Large intestine (tissue), 12 donors: ENCODE measurements around the gene ARG1. TPM values are rescaled to one million over a fixed set of nuclear protein-coding genes. Genes with fewer than 3 reads are reported as not detected.
"Not testable (repeated sequence)": the region's sequence is repeated elsewhere in the genome, so short reads cannot be mapped to it uniquely, and the experiment has no call there.

Experiments used
- DNase-seq, 2 donors: peaks; one replicate each; pipeline versions ENCODE4 v3.0.0 to v3.0.0-alpha.2; 2013
- H3K27ac ChIP-seq: one replicate; pipeline ENCODE4 v1.5.1; 2013; ENCODE audit warnings: low read length
- H3K27me3 ChIP-seq: 2 replicates; pipeline ENCODE4 v1.6.1; 2013; ENCODE audit warnings: low read length; ENCODE audit not compliant: control insufficient read depth, insufficient read depth
- H3K36me3 ChIP-seq: 2 replicates; pipeline ENCODE4 v1.6.1; 2013; ENCODE audit warnings: low read length; ENCODE audit not compliant: control insufficient read depth, insufficient read depth
- H3K4me1 ChIP-seq: one replicate; pipeline ENCODE4 v1.6.1; 2013; ENCODE audit warnings: low read length; ENCODE audit not compliant: control insufficient read depth, insufficient read depth
- H3K4me3 ChIP-seq: one replicate; pipeline ENCODE4 v1.5.1; 2013; ENCODE audit warnings: low read length
- H3K9me3 ChIP-seq: one replicate; pipeline ENCODE4 v1.6.1; 2013; ENCODE audit warnings: mild to moderate bottlenecking, low read depth, low read length, moderate library complexity; ENCODE audit not compliant: control insufficient read depth
- WGBS: methylation state at CpG from one replicate; pipeline ENCODE4 v1.1.5; 2013; ENCODE audit warnings: low lambda C conversion rate; ENCODE audit not compliant: insufficient coverage; 5-methylcytosine and 5-hydroxymethylcytosine counted together
- long read RNA-seq, 11 donors: transcript quantifications; one replicate each; lab custom pipeline, GENCODE V29; 2026
- polyA plus RNA-seq: library from polyadenylated mRNA; unstranded; fragments of 120-200 nt; gene quantifications from one replicate; pipeline ENCODE4 v1.2.1, GENCODE V29; 2013

The ARG1 gene
- polyA plus RNA-seq: 0.72 TPM
- long read RNA-seq, donor 1: 0 reads
- long read RNA-seq, donor 2: 0 reads
- long read RNA-seq, donor 3, partial matches to known transcripts: 25 of 25 reads
- long read RNA-seq, donor 3, other reads (novel, unspliced or antisense): 0 of 25 reads
- long read RNA-seq, donor 4: 0 reads
- long read RNA-seq, donor 5: 0 reads
- long read RNA-seq, donor 6: 0 reads
- long read RNA-seq, donor 7, partial matches to known transcripts: 0 of 2 reads
- long read RNA-seq, donor 7, other reads (novel, unspliced or antisense): 0 of 2 reads
- long read RNA-seq, donor 8: 0 reads
- long read RNA-seq, donor 9: 0 reads
- long read RNA-seq, donor 10, partial matches to known transcripts: 10 of 10 reads
- long read RNA-seq, donor 10, other reads (novel, unspliced or antisense): 0 of 10 reads
- long read RNA-seq, donor 11: 0 reads

DNA sequence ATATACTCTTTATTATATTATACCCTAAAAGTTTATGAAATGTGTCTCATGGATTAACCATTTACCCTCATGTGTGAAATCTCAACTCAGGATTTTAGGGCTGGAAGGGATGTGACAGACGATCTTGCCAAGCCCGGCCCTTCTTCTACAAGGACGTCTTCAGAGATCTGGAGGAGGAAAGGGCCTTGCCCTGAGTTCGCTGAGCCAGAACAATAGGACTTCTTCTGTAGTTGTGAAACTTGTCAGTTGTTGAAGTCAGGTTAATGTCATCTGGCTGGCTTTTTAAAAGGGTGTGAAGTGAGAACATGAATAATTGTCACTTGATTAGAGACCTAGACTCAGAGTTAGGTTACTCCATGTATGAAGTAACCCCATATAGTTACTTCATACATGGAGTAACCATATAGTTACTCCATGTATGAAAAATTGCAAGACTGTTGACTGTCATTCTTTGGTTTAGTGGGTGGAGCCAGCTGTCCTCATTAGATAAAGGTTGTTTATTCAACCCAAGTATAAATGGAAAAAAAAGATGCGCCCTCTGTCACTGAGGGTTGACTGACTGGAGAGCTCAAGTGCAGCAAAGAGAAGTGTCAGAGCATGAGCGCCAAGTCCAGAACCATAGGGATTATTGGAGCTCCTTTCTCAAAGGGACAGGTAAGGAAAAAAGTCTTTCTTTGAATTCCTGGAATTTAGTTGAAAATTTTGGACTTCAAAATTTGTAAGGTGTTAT, at the start of gene ARG1:
TSS of gene ARG1 (plus strand) at position 541 of the 730 bp plus-strand sequence. CDS start at position 598, 57 bp downstream.
- H3K9me3 ChIP-seq: no peaks in the 10 kb centered on the region
- H3K27ac ChIP-seq: no peak within 1 kb of the TSS
- WGBS: 86% methylated on average over 1 of the region's 6 CpGs

DNA sequence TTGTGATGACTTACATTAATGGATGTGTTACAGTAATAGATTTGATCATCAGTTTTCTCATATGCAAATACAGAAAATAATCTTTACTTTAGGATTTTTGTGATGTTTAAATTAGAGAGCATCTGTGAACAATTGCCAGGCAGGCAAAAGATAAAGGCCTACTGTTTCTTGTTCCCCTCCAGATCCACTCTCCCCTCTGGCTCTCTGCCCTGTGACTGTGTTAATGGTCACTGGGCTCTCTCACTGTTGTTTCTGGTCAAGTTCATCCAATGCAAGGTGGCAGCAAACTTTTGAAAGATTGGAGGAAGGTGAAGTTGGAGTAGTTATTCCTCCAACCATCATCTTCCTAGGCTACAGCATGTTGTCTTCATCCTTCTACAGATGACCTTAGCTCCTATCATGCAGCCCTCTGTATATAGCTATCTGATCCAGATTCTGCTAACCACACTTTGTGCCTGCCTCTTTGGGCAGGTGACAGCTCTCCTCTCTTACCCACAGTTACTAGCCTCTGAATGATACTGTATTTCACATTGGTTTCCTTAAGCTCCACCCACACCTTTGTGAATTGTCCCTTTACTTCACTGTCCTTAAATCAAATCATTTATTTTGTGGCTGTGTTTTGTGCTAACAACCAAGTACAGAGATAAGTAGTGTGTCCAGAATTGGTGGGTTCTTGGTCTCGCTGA, 48.9 kb upstream of the ARG1 start:
- Histone ChIP-seq H3K9me3 (no peaks in the 10 kb centered on the region), H3K4me3 (no peak overlapping the region), H3K4me1 (no peaks in the 10 kb centered on the region), H3K36me3 (no peaks in the 10 kb centered on the region), H3K27me3 (no peaks in the 10 kb centered on the region), H3K27ac (no peak overlapping the region)
- no peak for DNase-seq
- WGBS: no CpG with 5 or more reads among the region's 1 CpG

More for the DNA sequence above, at the start of gene ARG1:
- Histone ChIP-seq H3K27me3 (no peaks in the 10 kb centered on the region), H3K36me3 (peaks cover 9% of the 10 kb centered on the region), H3K4me1 (no peaks in the 10 kb centered on the region), H3K4me3 (no peak within 1 kb of the TSS)
- DNase-seq: no peak

DNA sequence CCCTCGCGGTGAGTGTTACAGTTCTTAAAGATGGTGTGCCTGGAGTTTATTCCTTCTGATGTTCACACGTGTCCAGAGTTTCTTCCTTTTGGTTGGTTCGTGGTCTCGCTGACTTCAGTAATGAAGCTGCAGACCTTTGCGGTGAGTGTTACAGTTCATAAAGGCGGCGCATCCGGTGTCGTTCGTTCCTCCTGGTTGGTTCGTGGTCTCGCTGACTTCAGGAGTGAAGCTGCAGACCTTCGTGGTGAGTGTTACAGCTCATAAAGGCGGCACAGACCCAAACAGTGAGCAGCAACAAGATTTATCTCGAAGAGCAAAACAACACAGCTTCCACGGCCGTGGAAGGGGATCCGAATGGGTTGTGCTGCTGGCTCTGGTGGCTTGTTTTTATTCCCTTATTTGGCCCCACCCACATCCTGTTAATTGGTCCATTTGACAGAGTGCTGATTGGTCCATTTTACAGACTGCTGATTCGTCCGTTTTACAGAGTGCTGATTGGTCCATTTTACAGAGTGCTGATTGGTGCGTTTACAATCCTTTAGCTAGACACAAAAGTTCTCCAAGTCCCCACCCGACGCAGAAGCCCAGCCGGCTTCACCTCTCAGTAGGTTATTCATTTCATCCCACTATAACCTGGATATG, 48.2 kb upstream of the ARG1 start:
- H3K27ac ChIP-seq: no peak overlapping the region
- DNase-seq: no peak
- H3K4me1 ChIP-seq: no peaks in the 10 kb centered on the region
- no peaks in the 10 kb centered on the region for H3K27me3 ChIP-seq
- no peaks in the 10 kb centered on the region for H3K9me3 ChIP-seq
- 96% methylated on average over 5 of the region's 25 CpGs for WGBS
- H3K4me3 ChIP-seq: no peak overlapping the region
- H3K36me3 ChIP-seq: no peaks in the 10 kb centered on the region

DNA sequence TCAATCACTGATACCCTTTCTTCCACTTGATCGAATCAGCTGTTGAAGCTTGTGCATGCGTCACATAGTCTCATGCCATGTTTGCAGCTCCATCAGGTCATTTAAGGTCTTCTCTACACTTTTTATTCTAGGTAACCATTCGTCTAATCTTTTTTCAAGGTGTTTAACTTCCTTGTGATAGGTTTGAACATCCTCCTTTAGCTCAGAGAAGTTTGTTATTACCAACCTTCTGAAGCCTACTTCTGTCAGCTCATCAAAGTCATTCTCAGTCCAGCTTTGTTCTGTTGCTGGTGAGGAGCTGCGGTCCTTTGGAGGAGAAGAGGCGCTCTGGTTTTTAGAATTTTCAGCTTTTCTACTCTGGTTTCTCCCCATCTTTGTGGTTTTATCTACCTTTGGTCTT, 42.1 kb upstream of the ARG1 start:
- H3K9me3 ChIP-seq, H3K4me3 ChIP-seq, DNase-seq, H3K27ac ChIP-seq, H3K4me1 ChIP-seq, H3K27me3 ChIP-seq, H3K36me3 ChIP-seq: not testable (repeated sequence)
- 89% methylated on average over 3 of the region's 5 CpGs for WGBS

DNA sequence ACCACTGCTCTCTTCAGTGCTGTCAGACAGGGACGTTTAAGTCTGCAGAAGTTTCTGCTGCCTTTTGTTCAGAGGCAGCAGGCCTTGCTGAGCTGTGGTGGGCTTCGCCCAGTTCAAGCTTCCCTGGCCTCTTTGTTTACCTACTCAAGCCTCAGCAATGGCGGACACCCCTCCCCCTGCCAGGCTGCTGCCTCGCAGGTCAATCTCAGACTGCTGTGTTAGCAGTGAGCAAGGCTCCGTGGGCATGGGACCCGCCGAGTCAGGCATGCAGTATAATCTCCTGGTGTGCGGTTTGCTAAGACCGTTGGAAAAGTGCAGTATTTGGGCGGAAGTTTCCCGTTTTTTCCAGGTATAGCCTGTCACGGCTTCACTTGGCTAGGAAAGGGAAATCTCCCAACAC, 41.3 kb upstream of the ARG1 start:
- not testable (repeated sequence) for H3K36me3 ChIP-seq, DNase-seq, H3K4me1 ChIP-seq, H3K9me3 ChIP-seq, H3K27ac ChIP-seq, H3K4me3 ChIP-seq, H3K27me3 ChIP-seq
- no CpG with 5 or more reads among the region's 12 CpGs for WGBS

DNA sequence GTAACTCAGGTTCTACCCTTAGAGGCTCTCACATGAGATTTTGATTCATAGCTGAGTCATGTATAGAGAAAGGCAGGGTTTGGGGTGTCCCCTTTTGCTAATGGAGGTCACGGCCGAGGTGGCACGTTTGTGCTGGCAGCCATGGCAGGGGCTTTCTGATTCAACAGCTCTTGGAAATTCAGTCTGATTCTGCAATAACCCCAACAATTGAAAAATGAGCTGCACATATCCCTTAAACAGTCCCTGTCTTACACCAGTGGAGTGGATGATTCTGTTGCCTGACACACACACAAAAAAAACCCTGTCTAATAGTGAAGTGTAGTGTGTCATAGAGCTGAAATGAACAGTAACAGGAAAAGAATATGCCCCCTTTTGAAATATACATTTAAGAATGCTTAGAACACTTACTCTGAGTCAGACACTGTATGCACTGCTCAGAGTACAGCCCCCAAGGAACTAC, 40.4 kb upstream of the ARG1 start:
- H3K4me3 ChIP-seq: no peak overlapping the region
- no peaks in the 10 kb centered on the region for H3K27me3 ChIP-seq
- no peaks in the 10 kb centered on the region for H3K9me3 ChIP-seq
- no CpG with 5 or more reads among the region's 3 CpGs for WGBS
- no peaks in the 10 kb centered on the region for H3K36me3 ChIP-seq
- H3K4me1 ChIP-seq: no peaks in the 10 kb centered on the region
- no peak for DNase-seq
- no peak overlapping the region for H3K27ac ChIP-seq

DNA sequence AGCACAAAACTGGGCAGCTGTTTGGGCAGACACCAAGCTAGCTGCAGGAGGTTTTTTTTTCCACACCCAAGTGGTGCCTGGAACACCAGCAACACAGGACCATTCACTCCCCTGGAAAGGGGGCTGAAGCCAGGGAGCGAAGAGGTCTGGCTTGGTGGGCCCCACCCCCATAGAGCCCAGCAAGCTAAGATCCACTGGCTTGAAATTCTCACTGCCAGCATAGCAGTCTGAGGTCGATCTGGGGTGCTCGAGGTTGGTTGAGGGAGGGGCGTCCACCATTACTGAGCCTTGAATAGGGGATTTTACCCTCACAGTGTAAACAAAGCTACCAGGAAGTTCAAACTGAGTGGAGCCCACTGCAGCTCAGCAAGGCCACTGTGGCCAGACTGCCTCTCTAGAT, 34.4 kb upstream of the ARG1 start:
- not testable (repeated sequence) for H3K27ac ChIP-seq, H3K4me3 ChIP-seq, H3K36me3 ChIP-seq, H3K9me3 ChIP-seq, H3K4me1 ChIP-seq, DNase-seq, H3K27me3 ChIP-seq
- no CpG with 5 or more reads among the region's 4 CpGs for WGBS

DNA sequence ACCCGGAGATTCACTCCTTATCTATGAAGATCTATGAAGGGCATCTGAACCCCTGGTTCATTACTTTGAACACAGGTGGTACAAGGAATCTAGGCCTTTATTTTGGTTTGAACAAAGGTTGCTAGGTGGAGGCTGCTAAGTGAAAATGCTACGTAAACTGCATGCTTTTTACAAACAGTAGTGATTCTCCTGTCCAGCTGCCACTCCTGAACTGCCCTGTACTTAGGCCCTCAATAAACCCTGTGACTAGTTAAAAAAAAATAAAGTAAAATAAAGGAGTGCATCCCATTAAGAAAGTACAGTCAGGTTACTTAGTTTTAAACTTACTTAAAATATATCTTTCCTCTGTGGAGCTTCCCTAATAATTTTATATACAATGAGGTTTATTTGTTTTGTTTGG, 27.7 kb upstream of the ARG1 start:
- no peaks in the 10 kb centered on the region for H3K4me1 ChIP-seq
- DNase-seq: peak; percentile 15 to 43
- no peak overlapping the region for H3K27ac ChIP-seq
- H3K27me3 ChIP-seq: no peaks in the 10 kb centered on the region
- H3K4me3 ChIP-seq: no peak overlapping the region
- H3K9me3 ChIP-seq: no peaks in the 10 kb centered on the region
- no peaks in the 10 kb centered on the region for H3K36me3 ChIP-seq
- WGBS: 0% methylated on average over 1 of the region's 2 CpGs

DNA sequence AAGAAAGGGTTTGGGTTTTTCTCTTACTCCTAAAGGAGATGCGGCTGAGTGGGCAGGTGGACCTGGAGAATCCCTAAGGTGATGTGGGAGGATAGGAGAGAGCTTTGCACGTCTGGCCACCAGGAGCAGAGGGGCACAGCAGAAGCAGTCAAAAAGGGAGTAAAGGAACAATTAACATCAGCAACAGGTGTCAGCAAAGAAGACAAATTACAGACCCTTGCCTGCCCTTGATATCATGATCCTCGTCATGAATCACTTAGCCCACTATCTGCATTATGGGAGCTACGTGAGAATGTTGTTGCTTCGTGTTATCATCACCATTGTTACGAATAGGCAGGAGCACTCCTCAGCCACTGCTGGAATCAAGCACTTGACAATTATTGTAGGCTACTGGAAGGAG, 25.5 kb upstream of the ARG1 start:
- Histone ChIP-seq H3K4me1 (no peaks in the 10 kb centered on the region), H3K27me3 (no peaks in the 10 kb centered on the region), H3K9me3 (no peaks in the 10 kb centered on the region), H3K4me3 (no peak overlapping the region), H3K36me3 (no peaks in the 10 kb centered on the region), H3K27ac (no peak overlapping the region)
- DNase-seq: no peak
- WGBS: 100% methylated on average over 1 of the region's 6 CpGs

DNA sequence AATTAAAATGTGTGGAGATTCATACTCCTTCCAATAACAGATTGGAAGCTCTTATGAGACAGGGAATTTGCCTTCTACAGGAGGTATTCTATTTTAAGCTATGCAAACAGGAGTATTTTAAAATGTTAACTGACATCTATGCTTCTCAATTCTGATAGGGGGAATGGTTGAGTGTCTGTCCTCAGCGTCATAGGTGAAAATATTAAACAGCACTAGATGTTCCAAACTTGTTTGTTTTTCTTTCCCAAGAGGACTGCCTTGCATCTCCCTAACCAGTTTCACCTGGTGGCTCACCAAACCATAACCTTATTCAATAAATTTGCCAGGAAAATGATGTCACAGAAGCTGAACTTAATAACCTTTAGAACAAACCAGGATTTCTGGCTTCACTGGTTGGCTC, 24.6 kb upstream of the ARG1 start:
- Histone ChIP-seq H3K4me1 (no peaks in the 10 kb centered on the region), H3K4me3 (no peak overlapping the region), H3K27ac (no peak overlapping the region), H3K36me3 (no peaks in the 10 kb centered on the region), H3K27me3 (no peaks in the 10 kb centered on the region), H3K9me3 (no peaks in the 10 kb centered on the region)
- WGBS: no CpG with 5 or more reads among the region's 1 CpG
- no peak for DNase-seq
